HG02571 (cell line): ENCODE results near the gene AFP.
A peak's percentile ranks its signal among the peaks of the same experiment; 100 is the strongest.

Source experiments
- ATAC-seq: cut with Tn5 transposase; IDR thresholded peaks from one replicate; pipeline ENCODE4 v1.9.1; 2021; ENCODE audit warnings: mild to moderate bottlenecking, moderate library complexity; ENCODE audit not compliant: unreplicated experiment

AFP gene

DNA sequence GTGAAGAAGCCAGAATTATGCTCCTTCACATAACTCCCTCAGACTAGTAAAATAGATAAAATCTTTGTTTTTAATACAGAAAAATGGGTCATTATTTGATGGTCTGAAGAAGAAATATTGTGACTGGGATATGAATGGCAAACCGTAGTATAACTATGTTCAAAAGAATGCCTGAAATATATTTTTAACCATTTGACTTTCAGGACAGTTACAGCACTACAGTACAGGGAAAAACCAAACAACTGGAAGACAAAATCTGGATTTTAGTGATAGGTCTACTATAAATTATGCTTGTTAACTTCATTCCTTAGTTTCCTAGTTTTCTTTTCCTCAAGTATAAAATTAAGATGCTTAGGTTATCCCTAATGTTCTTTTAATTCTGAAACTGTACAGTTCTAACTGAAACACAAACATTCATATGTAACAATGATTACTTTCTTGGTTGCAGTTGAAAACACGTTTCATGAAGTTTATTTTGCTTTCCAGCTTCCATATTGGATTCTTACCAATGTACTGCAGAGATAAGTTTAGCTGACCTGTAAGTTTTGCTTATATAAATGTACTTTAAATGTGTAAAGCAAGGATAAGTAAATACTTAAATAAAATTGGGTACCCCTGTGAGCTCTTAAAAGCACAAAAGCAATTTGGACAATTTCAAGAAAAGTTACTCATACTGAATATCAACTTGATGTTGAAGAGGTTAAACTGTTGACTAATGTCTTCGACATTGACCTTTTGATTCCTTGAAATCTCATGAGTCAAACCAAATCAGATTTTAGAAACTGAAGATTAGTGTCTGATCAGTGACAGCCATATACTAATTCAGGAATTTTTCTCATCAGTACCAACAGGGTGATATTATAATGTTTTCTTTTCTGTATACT is 895 bp downstream of the AFP start:
- no peak for ATAC-seq

DNA sequence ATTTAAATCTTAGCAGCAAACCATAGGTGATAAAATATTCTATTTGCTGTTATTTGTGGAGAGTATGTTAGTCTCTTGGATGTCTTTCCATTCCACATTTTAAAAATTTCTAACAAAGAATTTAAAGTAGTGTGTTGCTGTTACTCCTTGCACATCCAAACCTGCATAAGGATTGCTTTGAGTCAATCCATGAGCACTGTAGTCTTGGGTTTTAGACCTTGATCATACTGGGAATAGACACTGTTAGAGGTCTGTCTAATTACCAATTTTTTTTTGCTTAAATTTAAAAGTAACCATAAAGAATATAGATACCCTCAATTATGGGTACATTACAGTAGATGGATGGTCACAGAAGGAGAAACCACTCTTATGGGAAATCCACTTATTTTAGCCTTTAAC is 1.5 kb downstream of the AFP start:
- no peak for ATAC-seq

DNA sequence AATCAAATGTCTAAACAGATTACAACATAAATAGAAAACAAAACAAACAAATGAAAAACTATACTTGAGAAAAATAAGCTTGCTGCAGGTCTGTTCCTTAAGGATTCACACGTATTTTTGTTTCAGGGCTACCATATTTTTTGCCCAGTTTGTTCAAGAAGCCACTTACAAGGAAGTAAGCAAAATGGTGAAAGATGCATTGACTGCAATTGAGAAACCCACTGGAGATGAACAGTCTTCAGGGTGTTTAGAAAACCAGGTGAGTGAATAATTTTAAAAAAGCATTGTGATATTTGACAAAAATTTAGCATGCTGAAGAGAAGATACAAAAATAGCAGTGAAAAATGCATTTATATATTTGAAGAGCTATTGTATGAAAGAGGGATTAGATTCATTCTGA is 2.0 kb downstream of the AFP start:
- no peak for ATAC-seq

DNA sequence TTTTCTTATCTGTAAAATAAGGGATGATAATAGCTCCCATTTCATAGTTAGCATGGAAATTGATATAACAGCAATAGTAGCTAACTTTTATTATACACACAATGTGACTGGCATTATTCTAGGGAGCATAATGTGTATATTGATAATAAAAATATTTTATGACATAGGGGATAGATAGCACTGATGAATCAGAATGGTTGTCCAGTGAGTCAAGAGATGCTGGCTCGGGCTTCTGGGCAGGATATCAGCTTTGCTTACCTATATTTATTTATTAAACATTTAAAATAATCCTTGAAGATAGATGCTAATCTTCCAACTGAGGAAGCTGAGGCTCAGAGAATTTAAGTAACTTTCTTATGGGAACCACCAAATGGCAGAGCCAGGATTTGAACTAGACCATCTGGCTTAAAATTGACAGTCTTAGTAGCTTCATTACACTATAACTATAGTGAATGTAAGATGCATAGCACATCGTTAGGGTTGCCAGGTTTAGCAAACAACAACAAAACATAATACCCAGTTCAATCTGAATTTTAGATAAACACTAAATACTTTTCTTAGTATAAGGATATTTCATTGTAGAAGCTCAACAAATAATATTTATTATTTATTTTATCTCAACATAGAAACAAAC is 2.7 kb downstream of the AFP start:
- no peak for ATAC-seq

DNA sequence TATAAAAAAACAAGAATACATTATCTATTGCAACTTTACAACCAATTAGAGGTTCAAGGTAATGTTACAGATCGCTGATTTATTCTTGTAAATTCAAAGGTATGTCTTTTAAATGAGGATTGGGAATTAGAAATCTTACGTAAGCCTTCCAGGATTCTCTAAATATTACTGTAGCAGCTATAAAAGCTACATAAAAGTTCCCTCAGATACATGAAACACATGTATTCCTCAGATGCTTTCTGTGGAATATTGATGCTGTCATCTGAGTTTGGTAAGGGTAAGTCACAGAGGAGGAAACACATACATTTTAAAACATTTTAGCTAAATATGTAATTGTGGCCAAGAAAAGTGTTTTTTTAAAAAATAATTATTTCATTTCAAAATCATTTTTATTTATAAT is 3.4 kb downstream of the AFP start:
- no peak for ATAC-seq

DNA sequence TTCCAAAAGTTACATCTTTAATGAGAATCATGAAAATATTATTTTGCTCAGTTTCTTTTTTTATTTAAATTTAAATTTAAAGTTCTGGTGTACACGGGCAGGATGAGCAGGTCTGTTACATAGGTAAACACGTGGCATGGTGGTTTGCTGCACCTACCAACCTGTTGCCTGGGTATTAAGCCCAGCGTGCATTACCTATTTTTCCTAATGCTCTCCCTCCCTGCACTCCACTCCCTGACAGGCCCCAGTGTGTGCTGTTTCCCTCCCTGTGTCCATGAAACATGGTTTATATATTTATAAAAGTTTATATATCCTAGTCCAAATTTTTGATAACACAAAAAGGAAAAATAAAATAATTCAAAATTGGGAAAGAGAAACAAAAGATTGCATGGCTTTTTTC is 4.0 kb downstream of the AFP start:
- no peak for ATAC-seq

DNA sequence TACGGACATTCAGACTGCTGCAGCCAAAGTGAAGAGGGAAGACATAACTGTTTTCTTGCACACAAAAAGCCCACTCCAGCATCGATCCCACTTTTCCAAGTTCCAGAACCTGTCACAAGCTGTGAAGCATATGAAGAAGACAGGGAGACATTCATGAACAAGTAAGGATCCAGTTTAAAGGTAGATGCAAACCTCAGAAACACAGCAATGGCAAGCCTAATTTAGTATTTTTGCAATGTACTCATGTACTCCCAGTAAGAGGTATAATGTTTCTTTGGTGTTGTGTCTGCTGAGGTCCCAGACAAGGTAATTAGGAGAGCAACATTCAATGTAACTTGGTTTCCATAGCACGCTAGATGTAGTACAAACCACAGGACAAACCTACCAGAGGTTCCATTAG is 4.6 kb downstream of the AFP start:
- ATAC-seq = no peak

DNA sequence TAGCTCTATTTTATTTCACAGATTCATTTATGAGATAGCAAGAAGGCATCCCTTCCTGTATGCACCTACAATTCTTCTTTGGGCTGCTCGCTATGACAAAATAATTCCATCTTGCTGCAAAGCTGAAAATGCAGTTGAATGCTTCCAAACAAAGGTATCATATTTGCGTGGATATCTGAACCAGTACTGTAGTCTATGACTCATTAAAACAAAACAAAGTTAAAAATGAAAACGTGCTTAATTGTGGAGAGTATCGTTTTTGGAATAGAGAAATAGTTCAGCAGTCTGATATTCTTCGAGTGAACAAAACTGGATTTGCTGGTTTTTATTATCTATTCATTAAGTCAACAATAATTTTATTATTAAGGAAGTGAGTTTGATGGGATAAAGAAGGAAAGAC is 6.3 kb downstream of the AFP start:
- ATAC-seq = no peak

DNA sequence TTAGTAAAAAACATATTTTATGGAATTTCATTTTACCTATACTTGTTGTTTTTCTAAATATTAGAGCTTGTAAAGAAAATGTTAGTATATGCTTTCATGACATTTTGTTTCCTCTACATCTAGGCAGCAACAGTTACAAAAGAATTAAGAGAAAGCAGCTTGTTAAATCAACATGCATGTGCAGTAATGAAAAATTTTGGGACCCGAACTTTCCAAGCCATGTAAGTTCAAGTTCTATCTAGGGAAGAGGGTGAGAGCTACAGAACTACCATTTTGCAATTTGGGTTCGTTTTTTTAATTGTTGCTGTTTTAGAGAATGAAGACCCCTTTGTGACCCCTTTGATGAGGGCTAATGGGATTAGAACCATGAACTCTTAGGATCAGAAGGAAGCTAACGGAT is 7.2 kb downstream of the AFP start:
- ATAC-seq = no peak

DNA sequence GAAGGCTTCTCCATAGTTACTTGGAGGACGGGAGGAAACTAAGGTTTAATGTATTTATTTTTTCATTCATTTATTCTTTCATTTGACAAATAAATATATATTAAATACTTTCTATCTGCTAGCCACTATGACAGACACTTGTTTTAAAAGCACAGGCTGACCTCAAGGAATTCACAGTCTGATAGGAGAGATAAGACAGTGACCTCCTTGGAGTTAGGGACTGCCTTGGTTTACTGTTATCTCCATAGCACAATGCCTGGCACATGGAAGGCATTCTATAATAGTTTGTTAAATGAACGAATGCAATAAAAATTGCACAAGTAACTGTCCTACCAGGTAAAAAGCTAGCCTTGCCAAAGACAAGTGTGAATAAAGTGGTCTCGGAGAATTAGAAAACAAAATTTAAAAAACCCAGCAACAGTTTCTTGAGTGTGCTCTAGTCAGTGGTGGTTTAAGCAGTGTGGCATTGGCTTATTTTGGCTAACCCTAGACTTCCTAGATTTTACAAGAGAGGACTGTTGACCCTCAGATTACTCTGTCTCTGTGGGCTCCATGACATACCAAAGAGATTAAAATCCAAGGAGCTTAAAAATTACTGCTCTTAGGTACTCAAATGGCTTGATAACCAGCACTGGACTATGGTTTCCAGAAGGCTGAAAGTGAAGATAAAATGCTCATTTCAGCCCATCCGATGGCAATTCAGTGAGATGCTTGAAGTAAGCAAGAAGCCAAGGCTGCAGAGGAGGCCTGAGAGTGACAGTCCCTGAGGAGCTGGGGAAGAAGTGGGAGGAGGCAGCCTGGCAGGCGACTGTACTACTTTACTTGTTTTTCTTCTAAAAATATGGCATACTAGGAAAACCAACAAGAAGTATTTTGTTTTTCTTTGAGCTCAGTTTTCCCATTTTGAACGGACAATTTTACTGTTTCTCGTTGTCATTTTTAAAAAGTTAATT is 9.6 kb downstream of the AFP start:
- ATAC-seq = no peak

DNA sequence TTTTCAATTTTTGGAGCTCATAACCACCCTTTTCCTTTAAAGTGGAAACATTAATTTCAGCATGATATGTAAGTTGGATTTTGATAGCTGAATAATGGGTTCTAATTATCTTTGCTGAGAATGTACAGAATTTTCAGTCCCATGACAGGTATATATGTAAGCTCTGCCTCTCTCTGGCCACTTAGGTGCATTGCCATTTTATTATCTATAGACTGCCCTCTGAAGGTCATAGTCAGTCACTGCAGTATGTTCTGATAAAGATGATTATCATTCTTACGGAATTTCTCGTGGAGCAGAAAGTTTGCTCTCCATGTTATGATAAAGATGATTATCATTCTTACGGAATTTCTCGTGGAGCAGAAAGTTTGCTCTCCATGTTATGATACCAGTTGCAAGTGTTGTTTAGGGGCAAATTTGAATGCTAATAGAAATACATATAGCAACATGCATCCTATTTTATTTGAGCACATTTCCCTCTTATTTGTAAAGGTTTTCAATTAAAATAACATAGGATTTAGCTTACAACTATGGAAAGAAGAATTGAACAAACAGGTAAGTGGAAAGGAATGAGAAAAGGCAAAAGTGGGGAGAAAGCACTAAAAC is 10.4 kb downstream of the AFP start:
- ATAC-seq = peak; percentile 99

DNA sequence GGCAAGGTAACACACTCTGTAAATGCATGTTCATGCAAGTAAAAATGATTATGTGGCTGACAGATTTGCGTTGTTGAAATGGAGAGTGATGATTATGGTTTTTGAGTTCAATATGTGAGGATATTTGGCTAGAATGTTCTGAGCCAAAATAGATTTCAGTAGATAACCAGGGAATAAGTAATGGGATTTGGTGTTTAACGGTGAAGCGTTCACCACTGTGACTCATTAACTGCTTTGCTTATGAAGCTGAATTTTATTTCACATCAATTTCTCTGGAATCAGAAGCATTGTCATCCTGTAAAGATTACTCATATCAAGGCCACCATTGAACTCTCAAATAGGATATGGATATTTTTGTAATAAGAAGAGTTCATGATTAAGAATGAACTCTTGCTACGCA is 11.7 kb downstream of the AFP start:
- ATAC-seq = no peak

DNA sequence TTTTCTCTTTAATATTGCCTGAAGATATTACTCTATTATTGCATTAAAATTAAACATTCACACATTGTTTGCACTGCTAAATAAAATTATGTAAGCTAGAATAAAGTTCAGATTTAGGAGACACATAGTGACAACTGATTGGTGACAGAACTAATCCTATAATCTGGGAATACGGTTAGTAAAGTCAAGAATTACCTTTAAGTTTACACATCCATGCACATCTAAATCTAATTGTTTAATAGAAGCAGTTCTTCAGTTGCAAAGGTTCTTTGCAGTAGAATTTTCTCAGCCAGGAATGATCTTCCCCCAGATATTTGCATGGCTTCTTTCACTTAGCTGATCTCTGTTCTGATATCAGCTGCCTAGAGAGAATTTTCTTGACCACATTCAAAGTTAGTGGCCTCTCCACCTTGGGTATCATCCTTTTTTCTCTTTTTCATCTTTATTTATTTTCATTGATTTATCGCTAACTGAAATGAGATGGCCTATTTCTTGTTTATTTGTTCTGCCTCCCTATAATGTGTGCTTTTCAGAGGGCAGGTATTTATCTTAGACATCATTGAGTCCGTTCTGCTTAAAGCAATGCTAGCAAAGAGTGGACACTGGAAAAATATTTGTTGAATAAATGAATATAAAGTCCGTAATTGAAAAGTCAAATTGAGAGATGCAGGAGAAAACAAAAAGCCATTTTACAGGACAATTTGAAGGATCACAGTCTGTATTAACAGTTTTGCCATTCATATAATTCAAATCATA is 12.6 kb downstream of the AFP start:
- ATAC-seq = no peak

DNA sequence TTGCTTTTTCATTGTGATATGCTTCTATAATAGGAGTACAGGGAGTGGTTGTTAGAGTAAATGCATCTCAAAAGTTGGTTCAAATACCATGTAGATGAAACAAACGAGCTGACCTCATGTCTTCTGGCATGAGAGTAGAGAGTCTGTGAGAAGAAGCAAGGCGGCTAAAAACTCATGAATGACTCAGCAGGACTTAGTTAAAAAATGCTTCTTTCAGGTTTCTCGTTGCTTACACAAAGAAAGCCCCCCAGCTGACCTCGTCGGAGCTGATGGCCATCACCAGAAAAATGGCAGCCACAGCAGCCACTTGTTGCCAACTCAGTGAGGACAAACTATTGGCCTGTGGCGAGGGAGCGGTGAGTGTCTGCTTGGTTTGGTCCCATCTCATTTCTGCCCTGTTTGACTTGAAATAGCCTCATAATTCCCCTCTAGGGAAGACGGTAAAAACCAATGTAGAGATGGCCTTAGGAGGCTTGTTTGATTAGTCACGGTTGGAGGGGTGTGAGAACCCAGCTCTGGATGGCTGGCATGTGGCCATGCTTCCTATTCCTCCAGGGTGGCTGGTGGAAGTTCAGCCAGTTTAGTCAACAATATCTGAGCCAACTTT is 14.5 kb downstream of the AFP start:
- ATAC-seq = no peak

DNA sequence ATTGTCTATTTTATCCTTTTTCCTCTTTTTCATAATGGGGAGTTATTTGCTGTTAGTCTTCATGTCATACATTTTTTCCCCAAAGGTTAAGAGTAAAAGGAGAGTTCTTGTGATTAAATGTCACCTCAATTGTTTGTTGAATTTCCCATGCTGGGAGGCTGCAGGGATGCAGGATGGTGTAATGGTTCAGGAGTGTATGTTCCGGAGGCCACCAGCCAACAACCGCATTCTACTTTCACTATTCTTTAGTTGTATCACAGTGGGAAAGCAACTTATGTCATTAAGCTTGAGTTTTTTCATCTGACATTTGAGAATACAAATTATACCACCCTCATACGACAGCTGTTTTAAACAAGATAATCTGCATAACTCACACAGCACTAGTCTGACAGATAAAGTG is 15.4 kb downstream of the AFP start:
- ATAC-seq = no peak

DNA sequence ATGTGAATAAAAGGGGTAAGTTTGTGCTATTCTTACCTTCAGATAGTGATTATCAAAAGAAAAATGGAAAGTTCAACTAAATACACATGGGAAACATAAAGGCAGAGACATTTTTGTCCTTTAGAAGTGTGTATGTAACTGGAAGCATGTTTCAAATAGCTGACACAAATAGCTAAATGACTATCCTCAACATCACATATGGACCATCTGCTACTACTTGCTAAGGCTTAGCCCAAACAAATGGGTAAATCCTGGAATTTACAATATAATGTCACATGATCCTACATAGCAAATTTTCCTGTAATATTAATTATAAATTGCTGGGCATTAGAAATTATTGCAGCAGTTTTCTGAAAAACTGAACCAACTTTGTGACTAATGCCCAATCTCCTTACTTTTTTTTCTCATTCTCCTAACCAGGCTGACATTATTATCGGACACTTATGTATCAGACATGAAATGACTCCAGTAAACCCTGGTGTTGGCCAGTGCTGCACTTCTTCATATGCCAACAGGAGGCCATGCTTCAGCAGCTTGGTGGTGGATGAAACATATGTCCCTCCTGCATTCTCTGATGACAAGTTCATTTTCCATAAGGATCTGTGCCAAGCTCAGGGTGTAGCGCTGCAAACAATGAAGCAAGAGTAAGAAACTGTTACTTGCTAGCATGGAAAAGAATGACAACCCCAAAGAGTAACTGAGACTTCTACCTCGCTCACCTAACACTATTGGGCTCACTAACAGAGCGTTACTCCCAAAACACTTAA is 16.1 kb downstream of the AFP start:
- ATAC-seq = no peak

DNA sequence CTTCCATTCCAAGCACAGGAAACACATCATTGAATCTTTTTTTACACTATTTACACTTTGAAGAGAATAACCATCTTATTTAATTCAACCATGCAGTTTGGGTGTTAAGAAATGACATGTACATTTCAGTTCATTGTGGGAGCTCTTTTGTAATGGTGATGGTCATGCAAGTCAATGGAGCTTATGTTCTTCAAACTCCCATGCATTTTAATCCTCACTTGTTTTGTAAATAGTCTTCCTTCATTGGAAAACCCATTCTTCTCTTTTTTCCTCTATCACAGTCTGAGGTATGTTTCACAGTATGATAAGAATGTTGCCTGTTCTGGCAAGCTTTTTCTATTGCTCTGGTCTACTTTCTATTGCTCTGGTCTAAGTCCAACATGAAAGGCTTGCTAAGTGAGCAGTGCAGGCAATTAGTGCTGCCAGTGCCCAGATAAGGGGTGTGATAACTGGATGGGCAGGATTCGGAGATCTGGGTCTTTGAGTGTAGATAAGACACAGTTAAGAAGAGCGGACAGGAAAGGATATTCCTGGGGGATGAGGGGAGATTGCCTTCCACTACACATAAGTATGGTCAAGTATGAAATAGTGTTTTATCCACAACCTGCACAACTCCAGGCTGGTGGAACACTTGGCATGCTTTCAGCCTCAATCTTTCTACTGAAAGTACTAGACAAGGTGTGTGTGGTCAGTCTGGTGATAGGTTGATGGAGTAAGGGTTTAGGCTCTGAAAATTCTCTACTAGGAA is 17.1 kb downstream of the AFP start:
- no peak for ATAC-seq

DNA sequence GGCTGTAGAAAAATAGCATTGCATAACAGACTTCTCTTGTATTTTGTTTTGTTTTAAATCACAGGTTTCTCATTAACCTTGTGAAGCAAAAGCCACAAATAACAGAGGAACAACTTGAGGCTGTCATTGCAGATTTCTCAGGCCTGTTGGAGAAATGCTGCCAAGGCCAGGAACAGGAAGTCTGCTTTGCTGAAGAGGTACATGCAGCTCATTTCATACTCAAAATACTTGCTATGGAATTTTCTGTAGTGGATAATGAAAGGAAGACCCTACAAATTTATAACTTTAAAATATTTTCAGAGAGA is 17.6 kb downstream of the AFP start:
- no peak for ATAC-seq

DNA sequence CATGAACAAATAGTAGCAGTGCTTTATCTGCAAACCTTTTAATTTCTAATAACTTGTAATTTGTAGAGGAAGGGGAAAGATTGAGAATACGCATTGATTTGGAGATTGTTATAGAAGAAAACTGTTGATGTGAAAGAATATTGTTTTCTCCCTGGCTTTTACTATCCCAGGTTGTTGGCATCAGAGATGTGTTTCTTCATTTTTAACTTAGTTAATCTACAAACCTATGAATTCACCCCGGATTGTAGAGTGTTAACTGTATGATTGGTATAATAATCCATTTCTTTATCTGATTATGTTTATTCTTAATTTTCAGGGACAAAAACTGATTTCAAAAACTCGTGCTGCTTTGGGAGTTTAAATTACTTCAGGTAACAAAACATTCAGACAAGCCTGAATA is 18.9 kb downstream of the AFP start:
- ATAC-seq = no peak
